SK-N-SH (cell line): ENCODE measurements around the gene ANTKMT. TPM values are rescaled to one million over a fixed set of nuclear protein-coding genes. Genes with fewer than 3 reads are reported as not detected.

Experiments
- CTCF ChIA-PET: fragments of 300-600, 350-600 bp; formaldehyde crosslinking; extraction: SDS; loops from one replicate; lab custom pipeline; 2021; lab: Yijun Ruan, JAX
- POLR2A ChIA-PET: fragments of 350-600 bp; sonication (Branson Sonifier 250); formaldehyde crosslinking; extraction: SDS; loops from one replicate; lab custom pipeline; 2020; ENCODE audit warnings: antibody characterized with exemption, inconsistent platforms; lab: Yijun Ruan, JAX
- DNase-seq: peaks from one replicate; pipeline ENCODE4 v3.0.0; 2012
- H2AFZ ChIP-seq: fragments of 200-600 bp; sonication (generic); 2 replicates; pipeline ENCODE4 v1.8.1; 2016; ENCODE audit warnings: antibody characterized with exemption, mild to moderate bottlenecking, low read depth
- H3F3A ChIP-seq: fragments of 200-600 bp; sonication (generic); replicated peaks from 2 replicates; pipeline ENCODE3; 2016; ENCODE audit warnings: antibody characterized with exemption, mild to moderate bottlenecking; ENCODE audit not compliant: insufficient read depth
- H3K27ac ChIP-seq, 2 experiments: fragments of 200-500 bp in 1 of 2; fragments of 200-600 bp in 1 of 2; sonication (Bioruptor generic) in 1 of 2; sonication (generic), shearing (Covaris generic) in 1 of 2; 2 replicates each; pipeline versions ENCODE4 v1.5.1 to v1.6.1; 2014 to 2016; ENCODE audit warnings: low read depth in 2 of 2, inconsistent platforms in 1 of 2, low read length in 1 of 2, mild to moderate bottlenecking in 1 of 2, mixed read lengths in 1 of 2
- H3K27me3 ChIP-seq: fragments of 200-600 bp; sonication (generic), shearing (Covaris generic); 2 replicates; pipeline ENCODE4 v1.6.1; 2016; ENCODE audit warnings: mixed run types; ENCODE audit not compliant: insufficient read depth
- H3K36me3 ChIP-seq, 2 experiments: fragments of 200-500 bp in 1 of 2; fragments of 200-600 bp in 1 of 2; sonication (Bioruptor generic) in 1 of 2; sonication (generic) in 1 of 2; replicated peaks in 1 of 2; 2 replicates each; pipeline versions ENCODE3 to v1.5.1; 2014 to 2016; ENCODE audit warnings: low read length in 1 of 2, mild to moderate bottlenecking in 1 of 2; ENCODE audit not compliant: insufficient read depth in 2 of 2, control insufficient read depth in 1 of 2
- H3K4me1 ChIP-seq, 2 experiments: fragments of 200-500 bp in 1 of 2; fragments of 200-600 bp in 1 of 2; sonication (Bioruptor generic) in 1 of 2; sonication (generic), shearing (Covaris generic) in 1 of 2; 2 replicates each; pipeline versions ENCODE4 v1.5.1 to v1.6.1; 2014 to 2016; ENCODE audit warnings: low read depth in 1 of 2, low read length in 1 of 2, mixed run types in 1 of 2; ENCODE audit not compliant: insufficient read depth in 2 of 2, control insufficient read depth in 1 of 2
- H3K4me2 ChIP-seq: fragments of 200-600 bp; sonication (generic), shearing (Covaris generic); 2 replicates; pipeline ENCODE4 v1.6.1; 2017; ENCODE audit warnings: mixed run types
- H3K4me3 ChIP-seq, 2 experiments: fragments of 200-500 bp in 1 of 2; fragments of 200-600 bp in 1 of 2; sonication (Bioruptor generic) in 1 of 2; sonication (generic), shearing (Covaris generic) in 1 of 2; 2 replicates each; pipeline versions ENCODE4 v1.5.1 to v1.8.1; 2014 to 2016; ENCODE audit warnings: low read depth in 2 of 2, inconsistent platforms in 1 of 2, low read length in 1 of 2, mild to moderate bottlenecking in 1 of 2, mixed read lengths in 1 of 2, moderate library complexity in 1 of 2
- H3K79me2 ChIP-seq: fragments of 200-600 bp; sonication (generic); 2 replicates; pipeline ENCODE4 v1.8.1; 2017; ENCODE audit warnings: mild to moderate bottlenecking; ENCODE audit not compliant: insufficient read depth
- H3K9ac ChIP-seq: fragments of 200-600 bp; sonication (generic); 2 replicates; pipeline ENCODE4 v1.6.1; 2017; ENCODE audit warnings: mixed run types
- H3K9me2 ChIP-seq: fragments of 200-600 bp; sonication (generic); 2 replicates; pipeline ENCODE4 v1.6.1; 2017; ENCODE audit warnings: mixed run types
- H3K9me3 ChIP-seq: fragments of 200-600 bp; sonication (generic); 2 replicates; pipeline ENCODE4 v1.6.1; 2017; ENCODE audit warnings: mixed run types, mild to moderate bottlenecking, moderate library complexity
- H4K20me1 ChIP-seq: fragments of 200-600 bp; sonication (generic); 2 replicates; pipeline ENCODE4 v1.6.1; 2017; ENCODE audit warnings: mild to moderate bottlenecking, mixed run types; ENCODE audit not compliant: insufficient read depth
- CTCF ChIP-seq: fragments of 200-600 bp; sonication (generic); IDR thresholded peaks from 2 replicates; pipeline ENCODE4 v1.6.1; 2017; ENCODE audit warnings: antibody characterized with exemption, mild to moderate bottlenecking, moderate library complexity
- MAX ChIP-seq: IDR thresholded peaks from 2 replicates; pipeline ENCODE4 v1.4.0; 2012; ENCODE audit warnings: low read depth
- SIN3A ChIP-seq: IDR thresholded peaks from 2 replicates; pipeline ENCODE4 v1.6.1; 2012; ENCODE audit warnings: low read depth, mild to moderate bottlenecking, low read length, moderate library complexity, borderline replicate concordance
- TEAD4 ChIP-seq: IDR thresholded peaks from 2 replicates; pipeline ENCODE4 v1.4.0; 2012; ENCODE audit warnings: mild to moderate bottlenecking, borderline replicate concordance; ENCODE audit not compliant: insufficient read depth
- USF2 ChIP-seq: fragments of 150-350 bp; IDR thresholded peaks from 2 replicates; pipeline ENCODE4 v1.6.1; 2017; ENCODE audit warnings: antibody characterized with exemption, low read length, low read depth, borderline replicate concordance
- WGBS: methylation state at CpG from one replicate; pipeline ENCODE4 v1.1.6; 2017; ENCODE audit warnings: low lambda C conversion rate; 5-methylcytosine and 5-hydroxymethylcytosine counted together
- polyA plus RNA-seq, 3 experiments: library from polyadenylated mRNA; depleted of rRNA; stranded (reverse); fragments of >200 nt; gene quantifications; 2 replicates each; pipeline ENCODE4 v1.2.3, GENCODE V29; 2012

The ANTKMT gene
- polyA plus RNA-seq, 1 of the 3 experiments (the other 2 are of a cell fraction): 57.4 TPM

DNA sequence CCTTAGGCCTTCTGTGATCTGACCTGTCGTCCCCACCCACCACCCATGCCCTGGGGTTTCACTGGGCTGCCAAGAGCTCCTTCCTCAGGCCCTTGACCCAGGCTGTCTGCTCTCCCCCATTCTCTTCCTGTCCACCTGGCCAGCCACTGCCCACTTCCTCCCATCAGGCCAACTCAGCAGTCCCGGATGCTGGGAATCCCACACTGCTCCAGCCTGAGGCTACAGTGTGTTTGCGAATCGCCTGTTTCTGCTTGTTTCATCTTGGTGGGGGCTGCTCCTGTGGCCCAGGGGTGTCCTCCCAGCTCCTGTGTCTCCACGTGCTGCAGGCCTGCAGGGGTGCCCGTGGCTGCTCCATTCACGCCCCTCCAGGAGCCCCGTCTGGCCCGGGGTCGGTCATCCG lies 6.9 kb upstream of the ANTKMT start (continued):
- TF ChIP-seq USF2: no peak

DNA sequence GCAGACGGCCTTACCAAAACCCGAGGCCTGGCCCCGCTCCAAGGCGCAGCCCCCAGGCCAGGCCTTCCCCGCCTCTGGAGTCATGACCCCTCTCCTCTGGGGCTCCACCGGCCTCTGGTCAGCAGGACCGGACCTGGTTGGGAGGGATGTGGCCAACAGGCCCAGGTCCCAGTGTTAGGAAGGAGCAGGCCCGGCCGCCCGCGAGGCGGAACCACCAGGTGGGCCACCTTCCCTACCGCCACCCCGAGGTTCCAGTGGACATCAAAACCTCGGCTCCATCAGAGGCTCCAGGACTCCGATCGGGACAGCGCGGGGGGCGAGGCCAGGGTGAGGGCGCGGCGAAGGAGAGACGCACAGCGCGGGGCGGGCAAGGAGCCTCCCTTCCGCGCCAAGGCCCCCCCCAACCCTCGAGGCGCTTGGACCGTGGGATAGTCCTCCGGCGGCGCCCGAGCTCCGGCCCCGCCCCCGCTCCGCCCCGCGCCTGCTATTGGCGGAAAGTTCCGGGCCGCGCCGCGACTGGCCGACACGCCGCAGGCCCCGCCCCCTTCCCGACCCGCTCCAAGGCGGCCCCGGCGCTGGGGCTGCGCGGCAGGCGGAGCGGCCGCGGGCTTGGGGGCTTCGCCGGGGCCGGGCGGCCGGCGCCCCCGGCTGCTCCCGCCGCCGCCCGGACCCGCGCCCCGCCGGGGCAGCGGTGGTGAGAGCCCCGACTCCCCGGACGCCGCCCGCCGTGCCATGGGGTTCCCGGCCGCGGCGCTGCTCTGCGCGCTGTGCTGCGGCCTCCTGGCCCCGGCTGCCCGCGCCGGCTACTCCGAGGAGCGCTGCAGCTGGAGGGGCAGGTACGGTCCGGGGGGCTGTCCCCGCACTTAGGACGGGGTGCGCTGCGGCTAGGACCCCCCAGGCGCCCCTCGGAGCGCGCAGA lies 6.1 kb upstream of the ANTKMT start, which contains the start of gene METRN:
Gene METRN (plus strand): TSS at position 561 of the 919 bp plus-strand sequence. CDS start 172 bp downstream, at position 733.
- 0 out of 2 replicates have a peak, but pooled peaks cover 2% of the 10 kb centered on the region for H3K79me2 ChIP-seq
- peaks cover 12% of the 10 kb centered on the region; the same call in 1 of the 2 replicates for H4K20me1 ChIP-seq
- DNase-seq: peak; percentile 92
- TF ChIP-seq MAX (peak; percentile 83), SIN3A (no peak)
- TF ChIP-seq, all 33 proteins: peak for 1
- ChIA-PET CTCF (interaction anchor here (1.1 to 22.4 kb wide), 8 partner anchors 10 to 70 kb away, joined by 4 to 358 read pairs (median 20); partner anchors contain the start of genes ANTKMT, CCDC78, CHTF18 and CIAO3), POLR2A (interaction anchor here (1.2 to 2.6 kb wide), 5 partner anchors 8 to 54 kb away, joined by 3 to 13 read pairs (median 4); partner anchors contain the start of gene CCDC78)
- H3K4me2 ChIP-seq: peak within 1 kb of the TSS; percentile 93
- WGBS: 77% methylated on average over 5 of the region's 108 CpGs
- H3K4me3 ChIP-seq: peak within 1 kb of the TSS; percentile 66 to 70
- H3K9me2 ChIP-seq: no peaks in the 10 kb centered on the region
- peak within 1 kb of the TSS; percentile 56 to 91; a peak in 3 of 4 replicates for H3K27ac ChIP-seq
- no peaks in the 10 kb centered on the region for H3K9me3 ChIP-seq
- H3F3A ChIP-seq: peaks cover 32% of the 10 kb centered on the region
- H2AFZ ChIP-seq: no peak within 1 kb of the TSS
- no peaks in the 10 kb centered on the region for H3K27me3 ChIP-seq
- peaks cover 0 to 4% of the 10 kb centered on the region in 2 experiments for H3K36me3 ChIP-seq
- peaks cover 23 to 51% of the 10 kb centered on the region in 2 experiments; a peak in 3 of 4 replicates for H3K4me1 ChIP-seq
- H3K9ac ChIP-seq: peak within 1 kb of the TSS; percentile 67

GRCh38 chr16:715477-716199 lies 5.3 kb upstream of the ANTKMT start:
- TF ChIP-seq CTCF (peak; percentile 28), TEAD4 (no peak), SIN3A (peak; percentile 10; the same call in 1 of the 2 replicates)
- H2AFZ ChIP-seq: no peak overlapping the region
- H3K9me3 ChIP-seq: no peaks in the 10 kb centered on the region
- H3K4me3 ChIP-seq: peak overlapping the region; percentile 66 to 70
- CTCF ChIA-PET: interaction anchor here (0.6 to 22.4 kb wide), 10 partner anchors 11 to 69 kb away, joined by 3 to 358 read pairs (median 9); partner anchors contain the start of genes ANTKMT, CCDC78, CHTF18 and CIAO3
- peaks cover 18 to 47% of the 10 kb centered on the region in 2 experiments; a peak in 3 of 4 replicates for H3K4me1 ChIP-seq
- H3K79me2 ChIP-seq: 0 out of 2 replicates have a peak, but pooled peaks cover 2% of the 10 kb centered on the region
- H3F3A ChIP-seq: peaks cover 30% of the 10 kb centered on the region
- peak overlapping the region; percentile 93 for H3K4me2 ChIP-seq
- no peaks in the 10 kb centered on the region for H3K9me2 ChIP-seq
- WGBS: 10% methylated on average over 4 of the region's 74 CpGs
- peak; percentile 81 for DNase-seq
- peaks cover 12% of the 10 kb centered on the region; the same call in 1 of the 2 replicates for H4K20me1 ChIP-seq
- POLR2A ChIA-PET: interaction anchor here (1.1 to 2.6 kb wide), 7 partner anchors 9 to 68 kb away, joined by 3 to 13 read pairs (median 4); partner anchors contain the start of gene CCDC78
- H3K9ac ChIP-seq: peak overlapping the region; percentile 67
- no peaks in the 10 kb centered on the region for H3K27me3 ChIP-seq
- H3K36me3 ChIP-seq: peaks cover 0 to 4% of the 10 kb centered on the region in 2 experiments
- peak overlapping the region; percentile 56 to 91; a peak in 3 of 4 replicates for H3K27ac ChIP-seq
